Nephron (organoid): ENCODE data around the gene RASGRP4.

Experiments used
- H3K27ac Mint-ChIP-seq, 3 experiments: 2 replicates each; pipeline ENCODE4 v1.8.0; 2020; ENCODE audit warnings: mixed read lengths in 3 of 3, mild to moderate bottlenecking in 2 of 3, moderate library complexity in 1 of 3
- H3K27me3 Mint-ChIP-seq: 2 replicates; pipeline ENCODE4 v1.8.0; 2021; ENCODE audit warnings: low read depth, mild to moderate bottlenecking, moderate library complexity, mixed read lengths
- H3K36me3 Mint-ChIP-seq: 2 replicates; pipeline ENCODE4 v1.8.0; 2020; ENCODE audit warnings: low read depth, mixed read lengths
- H3K4me1 Mint-ChIP-seq: 2 replicates; pipeline ENCODE4 v1.8.0; 2020; ENCODE audit warnings: mixed read lengths
- H3K4me3 Mint-ChIP-seq, 3 experiments: 2 replicates each; pipeline ENCODE4 v1.8.0; 2020; ENCODE audit warnings: mild to moderate bottlenecking in 3 of 3, mixed read lengths in 3 of 3, moderate library complexity in 2 of 3
- H3K9me3 Mint-ChIP-seq: 2 replicates; pipeline ENCODE4 v1.8.0; 2020; ENCODE audit warnings: mixed read lengths
- TF ChIP-seq, protein P1 (sequence below), 3 experiments: fragments of 200-600 bp; sonication (generic); IDR thresholded peaks; one replicate each; pipeline ENCODE4 v1.5.0; 2021; ENCODE audit warnings: antibody characterized with exemption in 3 of 3; ENCODE audit not compliant: unreplicated experiment in 3 of 3

The RASGRP4 gene

DNA sequence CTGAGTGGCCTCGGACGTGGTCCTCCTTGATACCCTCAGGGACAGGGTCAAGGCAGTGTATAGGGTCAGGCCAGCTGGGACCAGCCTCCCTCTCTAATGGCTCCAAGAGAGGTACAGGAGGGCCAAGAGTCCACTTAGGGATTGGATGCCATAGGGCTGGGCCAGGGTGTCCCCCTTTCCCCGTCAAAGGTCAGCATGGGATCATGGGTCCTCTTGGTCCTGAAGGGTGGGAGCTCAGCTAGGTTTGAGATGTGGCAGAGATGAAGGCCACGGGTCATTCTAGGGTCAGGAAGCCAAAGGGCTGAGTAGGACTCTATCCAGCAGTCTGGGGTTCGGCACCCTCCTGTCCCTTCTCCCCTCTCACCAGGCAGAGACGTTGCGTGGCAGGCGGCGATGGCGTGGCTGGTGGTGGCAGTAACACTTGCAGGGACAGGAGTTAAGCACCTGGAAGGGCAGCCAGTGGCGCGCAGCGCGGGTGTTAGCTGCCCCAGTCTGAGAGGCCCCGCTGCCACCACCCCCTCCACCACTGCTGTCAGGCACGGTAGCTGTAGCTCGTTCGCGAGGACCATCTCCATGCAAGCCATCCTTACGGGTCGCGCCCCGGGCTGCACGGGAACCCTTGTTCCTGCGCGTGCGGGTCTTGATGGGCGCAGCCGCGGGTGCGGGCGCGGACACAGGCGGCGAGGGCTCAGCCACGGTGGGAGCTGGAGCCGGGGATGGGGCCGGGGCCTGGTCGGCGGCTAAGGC lies 40.8 kb downstream of the RASGRP4 start:
- Mint-ChIP-seq H3K4me1 (peaks cover 16% of the 10 kb centered on the region), H3K27ac (no peak overlapping the region), H3K36me3 (peaks cover 35% of the 10 kb centered on the region), H3K4me3 (peak overlapping the region; percentile 23 to 47 (median 34)), H3K27me3 (peaks cover 25% of the 10 kb centered on the region), H3K9me3 (no peaks in the 10 kb centered on the region)
- TF ChIP-seq, protein P1, sequence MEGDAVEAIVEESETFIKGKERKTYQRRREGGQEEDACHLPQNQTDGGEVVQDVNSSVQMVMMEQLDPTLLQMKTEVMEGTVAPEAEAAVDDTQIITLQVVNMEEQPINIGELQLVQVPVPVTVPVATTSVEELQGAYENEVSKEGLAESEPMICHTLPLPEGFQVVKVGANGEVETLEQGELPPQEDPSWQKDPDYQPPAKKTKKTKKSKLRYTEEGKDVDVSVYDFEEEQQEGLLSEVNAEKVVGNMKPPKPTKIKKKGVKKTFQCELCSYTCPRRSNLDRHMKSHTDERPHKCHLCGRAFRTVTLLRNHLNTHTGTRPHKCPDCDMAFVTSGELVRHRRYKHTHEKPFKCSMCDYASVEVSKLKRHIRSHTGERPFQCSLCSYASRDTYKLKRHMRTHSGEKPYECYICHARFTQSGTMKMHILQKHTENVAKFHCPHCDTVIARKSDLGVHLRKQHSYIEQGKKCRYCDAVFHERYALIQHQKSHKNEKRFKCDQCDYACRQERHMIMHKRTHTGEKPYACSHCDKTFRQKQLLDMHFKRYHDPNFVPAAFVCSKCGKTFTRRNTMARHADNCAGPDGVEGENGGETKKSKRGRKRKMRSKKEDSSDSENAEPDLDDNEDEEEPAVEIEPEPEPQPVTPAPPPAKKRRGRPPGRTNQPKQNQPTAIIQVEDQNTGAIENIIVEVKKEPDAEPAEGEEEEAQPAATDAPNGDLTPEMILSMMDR (IDR thresholded peaks at IDR 0.05; ENCODE audit: unreplicated experiment in 3 of 3), result no peak

DNA sequence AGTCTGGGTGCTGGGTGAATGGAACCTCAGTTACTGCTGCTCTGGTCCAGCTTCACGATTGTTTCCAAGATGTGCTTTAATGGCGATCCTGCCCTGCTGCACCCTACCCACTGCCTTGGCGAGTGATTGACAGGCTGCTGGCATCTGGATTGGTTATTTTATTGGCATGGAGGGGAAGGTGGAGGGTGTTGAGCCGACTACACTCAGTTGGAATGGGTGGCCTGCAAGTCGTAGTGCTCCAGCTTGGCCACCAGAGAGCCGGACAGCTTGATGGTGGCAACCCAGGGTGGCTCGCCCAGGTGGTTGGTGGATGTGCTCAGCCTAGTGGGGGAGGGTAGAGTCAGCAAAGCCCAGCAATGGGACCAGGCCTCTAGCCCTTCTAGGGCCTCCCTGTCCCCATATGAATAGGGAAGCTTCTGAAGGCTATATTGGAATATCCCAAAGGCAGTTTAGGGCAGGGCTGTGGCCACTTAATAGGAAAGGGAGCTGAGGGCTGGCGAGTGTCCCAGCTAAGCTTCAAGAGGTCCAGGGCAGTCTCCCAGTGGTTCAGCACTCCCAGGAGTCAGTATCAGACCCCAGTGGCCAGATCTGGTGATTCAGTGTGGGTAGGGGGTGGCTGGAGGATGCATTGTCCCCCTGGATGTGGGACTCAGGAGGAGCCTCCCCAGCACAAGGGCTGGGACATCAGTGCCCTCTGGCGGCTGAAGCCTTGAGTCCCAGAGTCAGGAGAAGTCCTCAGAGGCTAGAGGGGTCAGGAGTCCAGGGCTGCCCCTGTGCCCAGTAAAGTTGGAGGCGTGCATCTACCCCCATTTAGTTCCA lies 41.6 kb downstream of the RASGRP4 start:
- H3K36me3 Mint-ChIP-seq, result peaks cover 38% of the 10 kb centered on the region
- H3K9me3 Mint-ChIP-seq, result no peaks in the 10 kb centered on the region
- peaks cover 17% of the 10 kb centered on the region for H3K27me3 Mint-ChIP-seq
- H3K4me3 Mint-ChIP-seq, result peak overlapping the region in 2 of 3 experiments; percentile 17 to 47
- no peak overlapping the region for H3K27ac Mint-ChIP-seq
- TF ChIP-seq, protein P1 (IDR thresholded peaks at IDR 0.05; ENCODE audit: unreplicated experiment in 3 of 3), result peak in 1 of 3 experiments; percentile 17
- peaks cover 13% of the 10 kb centered on the region for H3K4me1 Mint-ChIP-seq

DNA sequence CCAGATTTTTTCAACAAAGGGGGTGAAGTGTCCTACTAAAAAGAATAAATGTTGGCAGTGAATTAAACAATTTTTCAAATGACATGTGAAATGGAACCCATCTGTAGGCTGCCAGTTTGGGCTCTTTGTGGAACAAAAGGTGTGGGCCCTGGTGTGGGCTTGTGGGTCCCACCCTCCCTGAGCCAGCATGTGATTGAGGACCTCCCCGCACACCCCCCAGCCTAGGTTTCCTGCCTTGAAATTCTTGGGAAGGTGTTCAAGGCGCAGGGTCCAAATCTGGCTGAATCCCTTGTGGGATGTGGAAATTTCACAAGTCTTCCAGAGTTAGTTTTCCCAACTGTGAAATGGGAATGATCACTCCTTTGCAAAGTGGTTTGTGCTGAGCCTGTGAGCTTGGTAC lies 42.3 kb downstream of the RASGRP4 start:
- no peak overlapping the region for H3K4me3 Mint-ChIP-seq
- H3K9me3 Mint-ChIP-seq, result no peaks in the 10 kb centered on the region
- TF ChIP-seq, protein P1 (IDR thresholded peaks at IDR 0.05; ENCODE audit: unreplicated experiment in 3 of 3), result no peak
- peaks cover 11% of the 10 kb centered on the region for H3K4me1 Mint-ChIP-seq
- H3K27me3 Mint-ChIP-seq, result peaks cover 15% of the 10 kb centered on the region
- peaks cover 41% of the 10 kb centered on the region for H3K36me3 Mint-ChIP-seq
- H3K27ac Mint-ChIP-seq, result no peak overlapping the region

DNA sequence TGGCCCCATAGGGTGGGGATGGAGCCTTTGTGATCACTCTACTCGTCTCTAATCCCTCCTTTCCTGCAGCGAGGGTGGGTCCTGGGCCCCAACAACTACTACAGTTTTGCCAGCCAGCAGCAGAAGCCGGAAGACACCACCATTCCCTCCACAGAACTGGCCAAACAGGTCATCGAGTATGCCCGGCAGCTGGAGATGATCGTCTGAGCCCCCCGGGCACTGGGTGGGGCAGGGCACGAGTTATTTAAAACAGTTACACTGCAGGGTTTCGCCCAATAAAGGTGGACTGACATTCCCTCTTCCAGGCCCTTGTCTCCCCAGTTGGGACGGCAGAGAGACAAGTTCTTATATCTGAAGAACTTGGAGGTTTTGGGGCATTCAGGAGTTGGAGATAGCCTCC lies 42.8 kb downstream of the RASGRP4 start:
- H3K27me3 Mint-ChIP-seq, result peaks cover 13% of the 10 kb centered on the region
- no peak overlapping the region for H3K4me3 Mint-ChIP-seq
- H3K9me3 Mint-ChIP-seq, result no peaks in the 10 kb centered on the region
- TF ChIP-seq, protein P1 (IDR thresholded peaks at IDR 0.05; ENCODE audit: unreplicated experiment in 3 of 3), result no peak
- H3K36me3 Mint-ChIP-seq, result peaks cover 41% of the 10 kb centered on the region
- H3K27ac Mint-ChIP-seq, result no peak overlapping the region
- peaks cover 9% of the 10 kb centered on the region for H3K4me1 Mint-ChIP-seq

DNA sequence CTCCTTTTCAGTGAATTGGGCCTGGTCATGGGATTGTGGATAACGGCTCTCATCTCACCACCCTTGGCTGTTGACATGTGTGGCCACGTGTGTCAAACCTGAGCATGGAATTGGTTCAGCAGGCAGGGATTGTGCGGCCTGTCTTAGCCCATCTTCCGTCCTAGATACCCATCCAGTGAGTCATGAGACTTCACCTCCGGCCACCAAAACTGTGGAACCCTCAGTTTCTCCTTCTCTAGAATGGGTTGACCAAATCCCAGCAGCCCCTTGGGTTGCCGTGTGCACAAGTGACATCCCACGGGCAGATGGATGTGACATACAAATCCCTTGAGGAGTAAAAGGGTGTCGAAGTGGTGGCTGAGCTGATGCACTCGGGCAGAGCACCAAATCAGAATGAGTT lies 44.9 kb downstream of the RASGRP4 start:
- Mint-ChIP-seq H3K4me3 (no peak overlapping the region), H3K9me3 (no peaks in the 10 kb centered on the region), H3K4me1 (peaks cover 7% of the 10 kb centered on the region), H3K36me3 (peaks cover 42% of the 10 kb centered on the region), H3K27ac (no peak overlapping the region), H3K27me3 (peaks cover 5% of the 10 kb centered on the region)
- TF ChIP-seq, protein P1 (IDR thresholded peaks at IDR 0.05; ENCODE audit: unreplicated experiment in 3 of 3), result no peak
